ENCODE results near the gene ELP1. TPM values are rescaled to one million over a fixed set of nuclear protein-coding genes. Genes with fewer than 3 reads are reported as not detected.

ELP1 gene
- total RNA-seq, 1 donor from 2014 or later: 24.7 TPM

GRCh38 chr9:108953983-108954574, 20.2 kb upstream of the ELP1 start:
- no peaks in the 10 kb centered on the region for H3K36me3 ChIP-seq (ENCODE audit: control insufficient read depth, insufficient read depth, low read length)
- TF ChIP-seq CTCF (IDR thresholded peaks at IDR 0.05; ENCODE audit: insufficient read depth, low read length, poor library complexity, severe bottlenecking): peak; percentile 61
- DNase-seq (ENCODE audit: low read depth): peak; percentile 7
- no peaks in the 10 kb centered on the region for H3K27me3 ChIP-seq (ENCODE audit: control insufficient read depth, insufficient read depth, low read length)
- no peak overlapping the region for H3K4me3 ChIP-seq (ENCODE audit: low read depth, low read length)

- DNase-seq (ENCODE audit: low read depth): no peak
- Histone ChIP-seq H3K36me3 (ENCODE audit: control insufficient read depth, insufficient read depth, low read length) (no peaks in the 10 kb centered on the region), H3K4me3 (ENCODE audit: low read depth, low read length) (no peak overlapping the region), H3K27me3 (ENCODE audit: control insufficient read depth, insufficient read depth, low read length) (no peaks in the 10 kb centered on the region)
- no peak for TF ChIP-seq CTCF (IDR thresholded peaks at IDR 0.05; ENCODE audit: insufficient read depth, low read length, poor library complexity, severe bottlenecking)
Measured at GRCh38 chr9:108951578-108951977, 17.7 kb upstream of the ELP1 start.

DNA sequence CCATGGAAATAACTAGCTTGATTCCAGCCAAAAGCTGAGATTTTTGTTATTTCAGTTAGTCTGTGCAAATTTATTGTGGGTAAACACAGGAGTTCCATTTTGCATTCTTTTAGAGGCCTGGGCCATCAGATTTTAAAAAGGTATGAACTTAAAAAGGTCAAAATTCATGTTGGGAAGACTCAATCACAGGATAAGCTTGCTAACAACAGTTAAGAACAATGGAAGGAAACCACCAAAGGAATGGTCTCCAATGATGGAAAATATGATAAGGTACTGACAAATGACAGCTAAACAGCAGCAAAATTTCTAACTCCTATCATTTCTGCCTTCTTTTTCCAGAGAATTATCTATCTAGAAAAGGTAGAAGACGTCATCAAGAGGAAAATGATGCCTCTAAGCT, 16.2 kb upstream of the ELP1 start:
- H3K36me3 ChIP-seq (ENCODE audit: control insufficient read depth, insufficient read depth, low read length): no peaks in the 10 kb centered on the region

GRCh38 chr9:108939975-108940374, 6.1 kb upstream of the ELP1 start:
- no peak for TF ChIP-seq CTCF (IDR thresholded peaks at IDR 0.05; ENCODE audit: insufficient read depth, low read length, poor library complexity, severe bottlenecking)
- H3K27me3 ChIP-seq (ENCODE audit: control insufficient read depth, insufficient read depth, low read length): no peaks in the 10 kb centered on the region
- H3K4me3 ChIP-seq (ENCODE audit: low read depth, low read length): no peak overlapping the region
- no peaks in the 10 kb centered on the region for H3K36me3 ChIP-seq (ENCODE audit: control insufficient read depth, insufficient read depth, low read length)
- DNase-seq (ENCODE audit: low read depth): no peak

More for the DNA sequence above, 16.2 kb upstream of the ELP1 start:
- no peak overlapping the region for H3K4me3 ChIP-seq (ENCODE audit: low read depth, low read length)
- TF ChIP-seq CTCF (IDR thresholded peaks at IDR 0.05; ENCODE audit: insufficient read depth, low read length, poor library complexity, severe bottlenecking): no peak
- H3K27me3 ChIP-seq (ENCODE audit: control insufficient read depth, insufficient read depth, low read length): no peaks in the 10 kb centered on the region
- no peak for DNase-seq (ENCODE audit: low read depth)

DNA sequence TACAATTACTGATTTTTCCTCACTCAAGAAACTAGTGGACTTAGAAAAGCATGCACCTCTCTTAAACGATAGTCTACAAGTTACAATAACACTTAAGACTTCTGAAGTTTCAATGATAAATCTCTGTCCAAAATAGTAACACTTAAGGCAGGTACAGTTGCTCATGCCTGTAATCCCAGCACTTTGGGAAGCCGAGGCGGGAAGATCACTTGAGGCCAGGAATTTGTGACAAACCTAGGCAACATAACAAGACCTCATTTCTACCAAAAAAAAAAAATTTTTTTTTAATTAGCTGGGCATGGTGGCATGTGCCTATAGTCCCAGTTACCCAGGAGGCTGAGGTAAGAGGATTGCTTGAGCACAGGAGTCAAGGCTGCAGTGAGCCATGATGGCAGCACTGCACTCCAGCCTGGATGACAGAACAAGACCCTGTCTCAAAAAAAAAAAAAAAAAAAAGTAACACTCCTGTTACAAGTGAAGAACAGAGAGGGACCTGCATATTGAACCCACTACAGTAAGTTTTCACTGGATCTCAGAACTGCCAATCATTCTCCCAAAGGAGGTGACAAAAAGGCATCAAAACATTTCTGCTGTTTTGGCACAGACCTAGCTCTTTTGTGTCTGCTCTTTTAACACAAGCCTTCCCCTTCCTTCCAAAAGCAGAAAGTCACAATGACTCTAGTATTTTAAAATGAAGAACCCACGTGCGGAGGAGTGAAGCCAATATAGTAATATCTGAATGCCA, 3.8 kb upstream of the ELP1 start:
- Histone ChIP-seq H3K27me3 (ENCODE audit: control insufficient read depth, insufficient read depth, low read length) (no peaks in the 10 kb centered on the region), H3K36me3 (ENCODE audit: control insufficient read depth, insufficient read depth, low read length) (no peaks in the 10 kb centered on the region), H3K4me3 (ENCODE audit: low read depth, low read length) (no peak overlapping the region)
- no peak for DNase-seq (ENCODE audit: low read depth)
- TF ChIP-seq CTCF (IDR thresholded peaks at IDR 0.05; ENCODE audit: insufficient read depth, low read length, poor library complexity, severe bottlenecking): no peak
